Measurements from ENCODE around the gene ROBO1.

The ROBO1 gene

DNA sequence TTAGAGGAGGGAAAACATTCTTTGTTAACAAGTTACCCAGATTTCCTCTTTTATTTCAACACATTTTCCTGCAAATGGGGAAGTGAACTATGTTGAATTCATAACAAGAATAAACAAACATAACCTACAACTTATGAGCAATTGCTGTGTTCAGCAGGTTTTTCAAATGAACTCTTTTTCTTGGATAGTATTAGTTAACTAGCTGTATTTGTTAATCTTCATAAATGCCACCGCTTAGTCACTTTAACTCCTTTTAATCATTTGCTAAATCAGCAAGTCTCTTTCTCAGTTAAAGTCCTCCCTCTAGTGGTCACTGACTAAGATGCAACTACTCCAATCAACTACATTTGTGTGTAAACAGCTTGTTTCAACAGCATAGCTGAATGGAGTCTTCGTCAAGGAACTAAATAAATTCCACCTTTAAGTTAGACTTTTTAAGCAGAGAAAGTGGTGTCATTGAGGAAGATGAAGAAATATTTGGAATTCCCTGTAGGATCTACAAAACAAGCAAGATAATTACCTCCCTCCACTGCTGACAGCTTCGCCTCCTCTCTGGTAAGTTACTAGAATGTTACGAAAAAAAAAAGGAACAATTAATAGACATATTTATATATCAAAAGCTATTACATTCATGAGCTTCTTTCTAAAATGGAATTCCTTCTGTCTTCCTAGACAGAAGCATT lies 1122.0 kb downstream of the ROBO1 start:
- no peak for DNase-seq

DNA sequence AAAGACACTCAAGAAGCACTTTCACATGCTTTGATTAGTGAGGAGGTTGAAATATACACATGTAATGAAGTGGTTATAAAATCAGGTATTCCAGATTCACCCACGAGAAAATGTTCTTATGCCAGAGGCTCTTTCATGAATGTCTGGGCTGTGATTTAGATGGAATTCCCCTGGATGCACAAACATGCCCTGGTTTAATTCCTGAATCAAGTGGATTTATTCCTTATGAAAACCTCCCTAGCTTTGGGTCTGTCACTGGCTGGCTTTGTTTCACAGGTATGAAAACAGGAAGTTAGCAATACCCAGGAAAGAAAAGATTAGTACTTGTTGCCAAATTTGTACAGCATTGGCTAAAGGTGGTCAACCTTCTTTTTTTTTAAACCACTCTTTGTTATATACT lies 1123.0 kb downstream of the ROBO1 start:
- DNase-seq = no peak

DNA sequence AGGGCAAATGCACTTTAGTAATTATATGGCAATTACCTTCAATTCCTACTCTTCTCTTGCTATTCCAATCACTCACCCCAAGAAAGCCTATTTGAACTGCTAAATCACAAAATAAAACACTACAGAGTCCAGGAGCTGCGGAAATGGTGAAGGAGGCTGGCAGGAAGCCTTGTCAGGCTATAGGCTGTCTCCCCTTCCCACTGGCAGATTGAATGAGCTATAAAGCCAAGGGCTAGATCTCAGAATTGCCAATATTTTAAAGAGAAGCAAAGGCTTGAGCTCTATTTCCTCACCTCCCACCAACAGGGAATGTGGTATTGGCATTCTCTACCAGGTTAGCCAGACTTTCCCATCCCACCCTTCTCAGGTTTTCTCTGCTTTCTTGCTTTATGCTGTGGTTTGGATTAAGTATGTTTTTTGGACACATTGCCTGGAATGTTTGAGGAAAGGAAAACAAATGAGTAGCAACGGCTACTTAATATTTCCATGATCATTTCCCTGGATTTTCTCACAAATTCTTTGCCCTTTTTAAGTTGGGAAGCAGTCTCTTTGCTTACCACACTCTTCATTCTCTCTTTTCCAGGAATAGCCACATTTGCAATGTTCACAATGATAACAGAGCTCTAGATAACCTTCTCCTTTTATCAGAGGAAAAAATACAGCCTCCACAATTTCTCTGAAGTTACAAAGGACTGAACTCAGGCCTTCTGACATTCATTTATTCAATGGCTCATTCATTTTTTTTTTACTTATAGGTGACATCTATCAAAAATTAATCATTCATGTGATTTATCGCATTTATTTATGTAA lies 1125.4 kb downstream of the ROBO1 start:
- no peak for DNase-seq

DNA sequence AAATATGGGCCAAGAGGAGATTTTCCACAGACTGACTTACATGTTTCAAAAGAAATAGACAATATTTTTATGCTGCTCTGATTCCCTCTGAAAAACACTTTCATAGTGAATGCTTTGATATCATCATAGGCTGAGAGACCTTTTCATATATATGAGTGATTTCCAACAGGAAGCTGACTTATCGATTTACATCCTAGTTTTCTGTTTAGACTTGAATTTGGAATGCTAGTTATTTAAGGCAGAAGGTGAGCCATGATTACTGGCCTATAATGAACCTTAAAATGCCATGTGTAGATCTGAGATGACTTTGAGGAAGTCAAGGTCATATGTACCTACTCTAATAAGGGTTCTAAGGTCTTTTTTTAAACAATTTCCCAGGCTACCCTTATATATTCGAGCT lies 1126.1 kb downstream of the ROBO1 start:
- DNase-seq = no peak

DNA sequence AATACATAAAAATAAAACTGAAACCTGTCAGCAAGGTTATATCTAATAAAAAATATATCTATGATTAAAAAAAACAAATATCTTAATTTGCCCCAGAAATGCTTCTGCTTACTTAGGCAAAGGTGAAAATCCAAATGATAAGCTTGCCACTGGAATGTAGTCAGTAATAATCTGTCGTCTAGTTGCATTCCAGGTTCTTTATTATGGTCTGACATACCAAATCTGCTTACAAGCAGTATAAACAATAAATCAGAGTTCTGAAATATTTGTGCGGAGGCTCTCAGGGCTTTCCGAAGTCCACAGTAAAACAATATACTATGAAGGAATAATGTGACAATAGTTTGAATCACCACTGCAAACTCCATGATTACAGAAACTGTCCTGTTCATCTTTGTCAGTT lies 1133.5 kb downstream of the ROBO1 start:
- no peak for DNase-seq

DNA sequence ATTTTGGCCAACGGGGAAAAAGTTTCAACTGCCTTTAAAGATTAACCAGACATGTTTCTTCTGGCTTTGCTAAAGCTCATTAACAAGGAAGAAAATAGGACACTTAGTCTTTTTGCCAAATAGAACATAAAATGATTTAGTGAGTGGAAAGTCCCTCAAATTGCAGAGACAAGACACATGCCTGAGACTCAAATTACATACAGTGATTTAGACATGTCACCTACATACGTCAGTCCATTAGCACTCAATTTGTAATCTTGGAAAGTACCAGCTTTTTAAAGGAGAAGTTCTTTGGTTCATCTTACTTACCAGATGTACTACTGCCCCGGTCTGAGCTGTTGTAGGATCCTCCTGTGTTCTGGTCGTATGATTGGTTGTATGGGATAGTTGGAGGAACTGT lies 1134.2 kb downstream of the ROBO1 start:
- DNase-seq = no peak

DNA sequence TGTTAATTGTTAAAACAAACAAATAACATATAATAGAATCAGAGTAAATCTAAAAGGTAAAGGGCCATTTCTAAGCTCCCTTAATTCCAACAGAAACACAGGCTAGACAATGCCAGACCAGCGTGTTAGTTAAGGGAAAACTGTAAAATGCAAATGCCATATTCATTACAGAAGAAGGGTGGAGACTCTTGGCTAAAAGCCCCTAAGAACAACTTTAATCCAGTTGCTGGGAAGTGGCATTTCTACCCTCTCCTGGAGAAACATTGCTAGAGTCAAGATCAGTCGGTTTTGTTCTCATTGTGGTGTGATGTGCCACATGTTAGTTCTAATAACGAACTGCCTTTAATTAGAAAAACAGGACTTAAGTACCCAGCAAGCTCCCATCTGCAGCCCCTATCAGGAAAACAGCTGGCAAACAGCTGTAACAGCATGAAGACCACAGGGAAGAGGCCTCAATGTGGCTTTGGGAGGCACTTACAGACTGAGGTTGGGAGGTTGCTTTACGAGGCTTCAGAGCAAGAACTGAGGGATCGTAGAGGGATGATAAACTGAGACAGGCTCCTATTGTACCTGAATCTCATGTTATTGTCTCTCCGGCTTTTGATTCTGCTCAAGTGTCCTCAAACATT lies 1134.8 kb downstream of the ROBO1 start:
- no peak for DNase-seq

DNA sequence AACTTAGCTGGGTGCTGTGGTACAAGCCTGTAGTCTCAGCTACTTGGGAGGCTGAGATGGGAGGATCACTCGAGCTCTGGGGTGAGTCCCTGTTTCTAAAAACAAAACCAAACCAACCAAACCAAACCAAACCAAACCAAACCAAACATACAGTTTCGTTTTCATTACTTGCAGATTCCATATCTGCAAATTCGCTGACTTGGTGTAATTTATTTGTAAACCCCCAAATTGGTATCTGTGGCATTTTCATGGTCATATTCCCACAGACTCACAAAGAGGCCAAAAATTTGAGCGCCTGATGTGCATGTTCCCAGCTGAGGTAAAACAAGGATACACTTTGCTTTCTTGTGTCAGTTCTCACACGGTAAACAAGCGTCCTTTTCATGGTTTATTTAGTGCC lies 1138.3 kb downstream of the ROBO1 start:
- no peak for DNase-seq

DNA sequence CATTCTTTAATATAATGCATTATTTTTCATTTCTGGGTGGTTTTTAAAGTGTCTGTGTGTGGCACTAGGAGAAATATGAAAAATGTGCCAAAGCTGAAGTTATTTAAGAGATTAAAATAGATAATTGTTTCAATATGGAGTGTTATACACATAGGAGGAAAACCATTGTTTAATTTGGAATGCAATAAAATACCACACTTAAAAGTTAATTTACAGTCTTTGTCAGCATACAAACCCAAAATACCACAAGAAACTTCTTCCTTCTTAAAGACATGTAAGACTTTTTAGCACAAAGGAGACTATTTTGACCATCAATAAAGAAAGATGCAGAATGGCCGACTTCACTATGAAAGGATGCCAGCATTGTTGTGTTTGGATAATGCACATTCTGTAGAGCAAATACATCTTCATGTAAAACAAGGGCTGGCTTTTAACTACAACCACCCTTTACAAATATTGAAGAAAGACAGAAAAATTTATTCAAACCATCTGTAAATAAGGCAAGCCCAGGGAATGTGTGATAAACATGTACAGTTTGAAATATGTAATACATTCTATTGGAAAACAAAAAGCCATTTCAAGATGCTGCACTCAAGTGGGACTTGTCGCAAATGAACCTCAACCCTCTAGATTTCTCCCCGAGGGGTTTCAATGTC lies 1146.6 kb downstream of the ROBO1 start:
- DNase-seq = no peak

DNA sequence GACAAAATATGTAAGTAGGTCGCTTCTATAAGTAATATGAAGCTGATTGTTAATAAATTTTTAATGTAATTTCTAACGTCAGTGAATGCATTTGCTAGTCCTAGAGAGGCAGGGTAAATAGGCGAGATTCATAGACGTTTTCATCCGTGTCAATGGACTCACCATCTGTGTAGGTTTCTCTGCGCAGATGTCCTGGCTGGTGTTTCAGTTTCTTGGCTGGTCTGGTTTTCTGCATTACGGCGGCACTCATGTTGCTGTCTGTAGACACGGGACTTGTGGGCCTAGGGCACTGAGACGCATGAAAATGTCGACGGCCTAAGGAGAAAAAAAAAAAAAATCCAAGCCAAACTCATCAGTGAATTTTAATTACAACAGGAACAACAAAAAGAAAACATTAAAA lies 1153.3 kb downstream of the ROBO1 start:
- DNase-seq = no peak

DNA sequence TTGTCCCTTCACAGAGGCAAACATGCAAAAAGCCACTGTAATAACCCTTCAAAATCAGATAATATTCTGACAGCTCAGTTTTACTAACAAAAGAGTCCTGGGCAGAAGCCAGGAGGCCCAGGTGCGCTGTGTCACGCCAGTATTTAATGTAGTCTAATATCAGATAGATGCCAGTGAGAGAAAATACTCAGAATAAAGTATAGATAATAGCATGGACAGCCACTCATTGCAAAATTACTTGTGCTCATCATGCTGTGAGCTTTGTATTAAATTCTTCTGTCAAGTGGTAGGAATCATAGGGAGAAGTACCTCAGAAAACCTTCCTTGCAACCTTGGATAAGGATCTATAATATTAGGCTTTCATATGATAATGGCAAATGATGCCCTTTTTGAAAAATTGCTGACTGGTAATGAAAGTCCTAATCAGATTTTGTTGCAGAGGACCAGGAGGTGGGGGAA lies 1154.3 kb downstream of the ROBO1 start:
- no peak for DNase-seq

DNA sequence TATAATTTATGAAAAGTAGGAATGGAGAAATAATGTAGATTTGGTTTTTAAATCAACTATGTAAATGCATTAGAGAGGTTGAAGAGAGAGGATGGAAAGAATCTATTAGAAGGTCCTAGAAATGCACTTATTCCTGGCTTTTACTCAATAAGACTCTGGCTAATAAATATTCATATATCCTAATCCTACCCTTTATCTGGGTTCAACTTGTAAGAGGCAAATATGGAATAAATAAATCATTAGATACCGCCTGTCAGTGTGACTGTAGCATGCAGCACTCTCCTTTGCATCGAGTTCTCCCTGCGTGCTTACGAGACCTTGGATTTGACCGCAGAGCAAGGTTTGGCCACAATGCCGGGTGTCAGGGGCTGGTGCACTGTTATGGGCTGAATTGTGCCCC lies 1156.5 kb downstream of the ROBO1 start:
- DNase-seq = no peak

DNA sequence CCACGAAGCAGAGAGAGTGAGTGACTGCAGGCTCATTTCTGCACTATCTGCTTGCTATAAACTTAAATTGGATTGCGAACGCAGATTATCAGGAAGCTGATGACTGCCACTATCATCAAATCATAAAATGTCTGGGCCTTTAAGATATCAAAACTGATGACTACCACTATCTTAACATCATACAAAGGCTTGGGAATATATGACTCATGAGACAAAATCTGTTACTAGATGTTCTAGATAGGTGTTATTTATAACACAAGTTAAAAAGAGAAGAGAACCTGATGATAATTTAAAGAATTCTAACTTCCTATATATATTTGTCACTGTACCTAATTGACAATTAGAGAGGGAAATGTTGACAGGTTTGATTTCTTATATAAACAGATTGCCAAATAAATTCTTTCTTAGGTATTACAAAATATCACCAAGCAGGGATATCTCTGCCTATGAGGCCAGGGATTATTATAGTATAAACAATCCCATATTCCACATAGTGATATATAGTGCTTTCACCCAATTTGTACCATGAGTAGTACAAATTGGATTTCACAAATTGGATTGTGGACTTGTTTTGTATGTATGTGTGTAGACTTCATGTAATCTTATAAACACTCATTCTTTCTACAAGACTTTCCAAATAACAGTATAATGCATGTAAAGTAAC lies 1157.2 kb downstream of the ROBO1 start:
- no peak for DNase-seq

DNA sequence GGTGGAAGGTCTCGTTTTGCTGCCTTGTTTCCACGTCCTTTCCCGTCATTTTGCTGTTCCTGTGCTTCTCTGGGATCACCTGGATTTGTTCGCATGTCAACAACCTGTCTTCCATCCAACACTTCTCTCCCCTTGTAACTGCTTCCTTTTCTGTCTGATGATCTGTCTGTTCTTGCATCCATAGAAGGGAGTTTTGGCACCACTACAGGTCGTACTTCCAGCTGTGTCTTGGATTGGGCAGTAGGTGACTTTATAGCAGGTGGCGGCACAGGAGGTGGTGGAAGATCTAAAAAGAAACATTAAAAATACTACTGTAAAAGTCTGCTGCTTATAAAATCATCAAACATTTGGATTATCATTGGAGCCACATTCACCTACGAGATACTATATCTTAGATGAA lies 1161.0 kb downstream of the ROBO1 start:
- DNase-seq = no peak

DNA sequence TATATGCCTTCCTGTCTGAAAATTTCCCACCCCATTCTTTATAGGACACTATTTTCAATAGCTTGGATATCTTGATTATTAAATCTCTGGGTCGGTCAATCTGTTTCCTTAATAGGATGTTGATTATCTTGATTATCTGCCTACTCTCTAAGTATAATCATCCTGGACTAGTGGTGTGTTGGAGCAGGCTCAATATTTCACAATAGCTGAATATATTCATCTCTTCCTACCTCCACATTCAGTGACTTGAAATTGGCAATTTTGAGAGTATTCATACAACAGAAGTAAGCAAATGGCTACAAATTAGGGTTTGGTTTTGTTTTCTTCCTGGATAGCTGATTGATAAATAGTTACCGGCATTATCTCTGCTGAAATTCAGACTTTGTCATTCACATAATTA lies 1162.6 kb downstream of the ROBO1 start:
- no peak for DNase-seq

DNA sequence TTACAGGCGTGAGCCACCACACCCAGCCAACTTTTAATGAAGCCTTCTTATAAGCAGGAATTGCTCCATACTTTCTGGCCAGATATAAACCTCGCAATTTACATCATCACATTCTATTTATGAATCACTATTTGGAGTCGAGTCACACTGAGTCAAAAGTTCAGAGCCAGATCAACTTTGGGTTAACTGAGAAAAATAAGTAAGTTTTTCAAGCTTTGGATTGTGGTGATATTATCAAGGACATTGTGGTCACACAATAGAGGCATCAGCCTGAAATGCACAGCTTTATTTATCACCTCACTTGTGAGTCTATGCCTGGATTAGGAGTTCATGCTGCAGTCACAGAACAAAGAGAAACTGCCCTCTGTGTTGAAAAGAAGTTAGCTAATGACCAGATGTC lies 1163.5 kb downstream of the ROBO1 start:
- DNase-seq = no peak

DNA sequence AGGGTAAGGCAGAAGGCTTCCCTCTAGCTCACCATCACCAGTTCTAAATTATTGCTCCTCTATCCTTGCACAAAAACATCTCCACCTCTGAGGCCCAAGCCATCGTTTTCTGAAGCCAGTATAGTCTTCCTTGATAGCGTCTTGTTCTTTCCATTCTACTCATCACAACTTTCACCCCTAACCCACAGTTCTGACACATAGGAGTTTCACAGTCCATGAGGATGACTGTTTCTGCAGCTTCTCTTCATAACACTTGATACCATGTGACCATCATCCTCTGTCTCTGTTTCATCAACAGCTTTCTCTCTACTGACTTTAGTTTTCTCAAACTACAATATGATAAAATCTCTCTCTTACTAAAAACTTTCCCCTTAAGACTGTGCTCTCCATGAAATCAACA lies 1166.5 kb downstream of the ROBO1 start:
- no peak for DNase-seq

DNA sequence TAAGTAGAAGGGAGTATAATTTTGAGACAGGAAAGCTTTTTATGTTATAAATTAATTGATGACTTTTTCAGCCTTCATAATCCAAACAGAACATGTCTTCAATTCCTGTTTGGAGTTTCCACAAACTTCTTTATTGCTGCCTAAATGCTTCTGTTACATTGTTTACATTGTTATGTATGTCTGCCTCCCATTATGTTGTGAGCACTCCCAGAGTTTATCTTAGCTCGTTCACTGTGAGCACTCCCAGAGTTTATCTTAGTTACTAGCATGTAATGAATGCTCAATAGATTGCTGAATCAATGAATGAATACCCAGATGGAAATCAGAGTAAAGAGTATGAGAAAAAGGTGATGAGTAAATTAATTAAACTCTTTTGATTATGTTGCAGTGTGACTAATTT lies 1178.0 kb downstream of the ROBO1 start:
- no peak for DNase-seq

DNA sequence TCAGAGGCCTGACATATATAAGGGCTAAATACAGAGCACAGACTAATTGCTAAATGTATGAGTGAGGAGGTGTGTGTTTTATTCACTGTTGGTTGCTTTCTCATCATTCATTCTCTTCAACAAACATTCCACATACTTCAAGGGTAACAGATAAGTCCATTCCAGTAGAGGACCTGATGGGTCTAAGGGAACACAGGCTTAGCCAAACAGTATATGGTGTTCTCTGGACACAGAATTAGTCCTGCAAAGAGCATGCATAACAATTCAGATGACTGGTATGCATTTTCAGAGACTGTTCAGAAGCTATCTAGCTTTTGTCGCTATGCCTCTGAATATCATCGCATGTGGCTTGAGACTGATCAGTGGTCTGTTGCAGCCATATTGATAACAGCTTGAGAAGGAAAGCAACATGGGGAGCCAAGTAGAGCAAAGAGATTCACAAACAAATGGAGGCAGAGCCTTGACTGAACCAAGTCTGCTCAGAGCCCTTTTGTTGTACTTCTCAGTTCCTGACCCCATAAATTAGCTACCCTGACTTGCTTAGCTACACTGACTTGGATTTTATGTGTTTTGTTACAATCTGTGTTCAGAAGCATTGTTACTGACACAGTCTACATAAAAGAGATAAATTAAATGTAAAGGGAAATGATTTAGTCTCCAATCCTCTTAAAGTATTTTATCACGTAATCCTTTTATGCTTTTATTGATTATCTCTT lies 1178.7 kb downstream of the ROBO1 start:
- DNase-seq = no peak

DNA sequence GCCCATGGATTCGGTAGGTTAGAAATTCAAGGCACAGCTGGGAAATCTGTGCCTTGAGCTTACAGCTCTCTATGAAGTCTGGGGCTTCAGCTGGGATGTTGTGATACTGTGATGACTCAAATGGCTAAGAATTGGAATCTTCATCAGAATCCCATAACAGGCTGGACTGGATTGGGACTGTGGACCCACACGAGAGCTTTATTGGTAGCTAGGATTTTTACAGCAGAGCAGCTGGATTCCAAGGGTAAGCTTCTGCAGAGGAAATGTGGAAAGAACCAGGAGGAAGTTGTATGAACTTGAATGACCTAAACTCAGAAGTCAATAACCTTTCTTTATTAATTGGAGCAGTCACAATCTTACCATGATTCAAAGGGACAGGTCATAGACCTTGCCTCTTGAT lies 1187.1 kb downstream of the ROBO1 start:
- DNase-seq = no peak

DNA sequence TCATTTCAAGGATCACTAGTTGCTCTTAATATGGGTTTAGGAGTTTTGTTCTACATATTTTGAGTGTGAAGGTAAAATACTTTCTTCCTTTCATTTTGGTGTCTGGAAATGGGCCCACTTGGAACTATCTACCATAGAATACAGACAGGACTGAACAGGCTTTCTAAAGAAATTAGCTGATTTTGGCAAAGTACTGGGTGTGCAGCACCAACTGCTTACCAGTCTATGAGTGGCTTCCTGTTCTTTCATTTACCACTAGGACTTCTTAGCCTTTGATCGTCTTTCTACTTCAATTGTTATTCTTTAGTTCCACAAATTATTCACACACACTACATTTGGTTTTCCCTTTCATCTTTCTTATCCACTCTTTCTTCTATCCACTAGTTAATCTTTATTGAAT lies 1196.3 kb downstream of the ROBO1 start:
- DNase-seq = no peak

DNA sequence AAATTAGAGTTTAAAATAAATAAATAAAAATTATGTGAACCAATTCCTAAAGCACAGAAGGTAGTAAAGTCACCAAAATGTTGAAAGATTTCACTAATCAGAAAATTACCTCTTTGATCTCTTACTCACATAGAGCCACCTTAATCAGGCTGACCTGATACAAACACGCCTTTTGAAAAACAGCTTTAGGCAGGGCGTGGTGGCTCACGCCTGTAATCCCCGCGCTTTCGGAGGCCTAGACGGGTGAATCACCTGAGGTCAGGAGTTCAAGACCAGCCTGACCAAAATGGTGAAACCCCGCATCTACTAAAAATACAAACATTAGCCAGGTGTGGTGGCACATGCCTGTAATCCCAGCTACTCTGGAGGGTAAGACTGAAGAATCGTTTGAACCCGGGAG lies 1197.3 kb downstream of the ROBO1 start:
- DNase-seq = no peak

Data from activated effector memory CD4-positive, alpha-beta T cell treated with anti-CD3 and anti-CD28 coated beads, Interleukin-2, amount 50 U/mL, for 16 hours (primary cell).